HK-2 (cell line): Measurements from ENCODE around the gene SIN3B.

Source experiments
- DNase-seq: peaks from one replicate; pipeline ENCODE4 v3.0.0-alpha.2; 2018; ENCODE audit not compliant: unreplicated experiment

Gene SIN3B

DNA sequence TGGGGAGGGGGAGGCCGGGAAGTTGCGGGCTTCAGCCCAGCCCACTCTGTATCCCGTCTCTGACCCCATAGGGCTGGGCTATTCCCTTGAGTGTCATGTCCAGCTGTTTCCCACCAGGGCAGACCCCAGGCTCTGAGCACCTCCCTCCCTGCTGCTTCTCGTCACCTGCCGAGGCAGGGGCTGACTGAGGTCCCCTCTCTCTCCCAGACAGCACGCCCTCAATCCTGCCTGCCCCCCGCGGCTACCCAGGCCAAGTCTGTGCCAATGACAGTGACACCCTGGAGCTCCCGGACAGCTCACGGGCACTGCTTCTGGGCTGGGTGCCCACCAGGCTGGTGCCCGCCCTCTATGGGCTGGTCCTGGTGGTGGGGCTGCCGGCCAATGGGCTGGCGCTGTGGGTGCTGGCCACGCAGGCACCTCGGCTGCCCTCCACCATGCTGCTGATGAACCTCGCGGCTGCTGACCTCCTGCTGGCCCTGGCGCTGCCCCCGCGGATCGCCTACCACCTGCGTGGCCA is 60.2 kb downstream of the SIN3B start:
- DNase-seq, result no peak

DNA sequence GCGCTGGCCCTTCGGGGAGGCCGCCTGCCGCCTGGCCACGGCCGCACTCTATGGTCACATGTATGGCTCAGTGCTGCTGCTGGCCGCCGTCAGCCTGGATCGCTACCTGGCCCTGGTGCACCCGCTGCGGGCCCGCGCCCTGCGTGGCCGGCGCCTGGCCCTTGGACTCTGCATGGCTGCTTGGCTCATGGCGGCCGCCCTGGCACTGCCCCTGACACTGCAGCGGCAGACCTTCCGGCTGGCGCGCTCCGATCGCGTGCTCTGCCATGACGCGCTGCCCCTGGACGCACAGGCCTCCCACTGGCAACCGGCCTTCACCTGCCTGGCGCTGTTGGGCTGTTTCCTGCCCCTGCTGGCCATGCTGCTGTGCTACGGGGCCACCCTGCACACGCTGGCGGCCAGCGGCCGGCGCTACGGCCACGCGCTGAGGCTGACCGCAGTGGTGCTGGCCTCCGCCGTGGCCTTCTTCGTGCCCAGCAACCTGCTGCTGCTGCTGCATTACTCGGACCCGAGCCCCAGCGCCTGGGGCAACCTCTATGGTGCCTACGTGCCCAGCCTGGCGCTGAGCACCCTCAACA is 60.8 kb downstream of the SIN3B start:
- no peak for DNase-seq

DNA sequence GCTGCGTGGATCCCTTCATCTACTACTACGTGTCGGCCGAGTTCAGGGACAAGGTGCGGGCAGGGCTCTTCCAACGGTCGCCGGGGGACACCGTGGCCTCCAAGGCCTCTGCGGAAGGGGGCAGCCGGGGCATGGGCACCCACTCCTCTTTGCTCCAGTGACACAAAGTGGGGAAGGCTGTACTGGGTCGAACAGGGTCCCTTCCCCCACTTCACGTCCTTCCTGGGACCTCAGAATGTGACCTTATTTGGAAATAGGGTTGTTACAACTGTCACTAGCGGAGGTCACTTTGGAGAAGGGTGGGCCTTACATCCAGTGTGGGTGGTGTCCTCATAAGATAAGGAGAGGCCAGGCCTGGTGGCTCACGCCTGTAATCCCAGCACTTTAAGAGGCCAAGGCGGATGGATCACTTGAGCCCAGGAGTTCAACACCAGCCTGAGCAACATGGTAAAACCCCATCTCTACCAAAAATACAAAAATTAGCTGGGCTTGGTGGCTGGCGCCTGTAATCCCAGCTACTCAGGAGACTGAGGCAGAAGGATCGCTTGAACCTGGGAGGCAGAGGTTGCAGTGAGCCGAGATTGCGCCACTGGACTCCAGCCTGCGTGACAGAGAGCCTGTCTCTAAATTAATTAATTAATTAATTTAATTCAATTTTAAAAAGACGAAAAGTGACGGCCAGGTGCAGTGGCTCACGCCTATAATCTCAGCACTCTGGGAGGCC is 61.4 kb downstream of the SIN3B start:
- DNase-seq, result no peak

DNA sequence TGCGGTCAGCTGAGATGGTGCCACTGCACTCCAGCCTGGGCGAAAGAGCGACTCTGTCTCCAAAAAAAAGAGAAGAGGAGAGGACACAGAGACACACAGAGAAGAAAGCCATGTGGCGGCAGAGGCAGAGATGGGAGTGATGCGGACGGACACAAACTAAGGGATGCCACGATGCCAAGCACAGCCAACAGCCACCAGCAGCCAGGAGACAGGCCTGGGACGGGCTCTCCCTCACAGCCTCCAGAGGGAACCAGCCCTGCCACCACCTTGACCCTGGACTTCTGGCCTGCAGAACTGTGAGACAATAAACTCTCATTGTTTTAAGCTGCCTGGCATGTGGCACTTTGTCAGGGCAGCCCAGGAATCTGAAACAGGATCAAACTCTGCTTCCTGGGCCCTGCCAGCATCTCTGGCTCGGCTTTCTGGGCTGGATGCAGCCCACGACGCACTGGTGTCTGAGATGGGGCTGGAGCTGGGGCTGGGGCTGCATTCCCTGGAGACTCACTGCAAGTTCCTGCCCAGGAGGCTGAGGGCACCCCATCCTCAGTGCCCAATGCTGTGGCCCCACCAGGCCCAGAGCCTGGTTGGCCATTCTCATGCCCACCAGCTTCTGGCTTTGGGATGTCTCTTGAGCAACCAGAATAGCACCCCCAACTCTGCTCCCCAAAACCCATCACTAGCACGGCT is 62.6 kb downstream of the SIN3B start:
- DNase-seq, result no peak

DNA sequence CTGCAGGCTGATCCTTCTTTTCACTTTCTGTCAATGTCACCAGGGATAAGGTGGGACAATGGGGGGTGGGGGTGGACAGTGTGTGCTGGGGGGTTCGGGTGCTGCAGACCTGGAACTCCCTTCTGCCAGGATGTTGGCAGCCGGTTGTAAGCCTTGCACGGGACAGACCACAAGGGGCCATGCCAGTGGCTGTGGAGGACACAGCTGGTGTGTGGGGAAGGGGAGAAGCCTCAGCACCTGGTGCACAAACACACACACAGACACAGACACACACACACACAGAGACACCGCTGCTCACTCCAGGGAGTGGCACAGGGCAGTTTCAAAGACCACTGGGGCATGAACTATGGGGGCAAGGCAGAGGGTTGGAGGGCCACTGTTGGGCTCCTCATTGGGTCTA is 63.2 kb downstream of the SIN3B start:
- DNase-seq, result no peak

DNA sequence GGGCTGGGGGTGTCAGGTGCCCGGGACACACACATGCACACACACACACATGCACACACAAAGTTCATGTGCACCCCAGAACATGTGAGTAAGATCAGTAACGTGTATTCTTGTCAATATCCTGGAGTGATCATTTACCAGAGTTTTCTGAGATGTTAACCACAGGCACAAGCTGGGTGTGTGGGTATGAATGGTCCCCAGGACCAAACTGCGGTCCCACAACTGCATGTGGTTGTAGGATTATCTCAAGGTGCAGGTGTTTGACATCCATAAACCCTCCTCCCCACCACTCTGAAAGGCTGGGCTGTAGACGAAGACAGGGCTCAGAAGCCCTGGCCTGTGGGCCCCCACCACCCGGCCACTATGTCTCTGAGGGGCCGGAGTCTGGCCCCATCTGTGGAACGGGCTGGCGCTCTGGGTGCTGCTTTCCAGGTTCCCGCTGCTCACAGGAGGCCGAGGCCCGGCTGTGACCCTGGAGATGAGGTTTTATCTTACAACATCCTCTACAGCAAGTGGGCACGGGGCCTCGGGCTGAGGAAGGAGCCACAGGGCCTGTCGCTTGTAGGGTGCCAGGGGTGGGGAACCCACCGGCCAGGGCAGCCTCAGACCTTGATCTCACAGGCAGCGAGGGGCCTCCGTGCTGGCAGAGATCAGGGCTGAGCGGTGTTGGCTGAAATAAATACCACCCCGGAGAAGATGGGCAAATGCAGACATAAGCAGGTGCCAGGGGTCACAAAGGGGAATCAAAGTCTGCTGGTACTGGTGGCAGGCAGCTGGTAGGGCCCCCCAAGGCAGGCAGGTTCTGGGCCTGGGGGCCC is 63.9 kb downstream of the SIN3B start:
- no peak for DNase-seq

DNA sequence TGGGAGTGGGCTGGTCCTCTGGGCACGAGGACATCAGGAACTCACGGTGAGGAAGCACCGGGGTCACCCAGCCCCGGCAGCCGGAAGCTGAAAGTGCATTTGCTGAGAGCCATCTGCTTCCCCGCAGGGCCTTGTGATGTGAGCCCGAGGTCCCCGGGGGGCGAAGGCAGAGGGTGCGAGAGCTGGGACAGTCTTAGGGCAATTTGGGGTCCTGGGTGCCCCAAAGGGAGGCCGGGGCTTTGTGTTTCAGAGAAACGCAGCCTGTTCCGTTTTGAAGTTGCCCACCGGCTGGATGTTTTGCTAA is 64.4 kb downstream of the SIN3B start:
- no peak for DNase-seq

DNA sequence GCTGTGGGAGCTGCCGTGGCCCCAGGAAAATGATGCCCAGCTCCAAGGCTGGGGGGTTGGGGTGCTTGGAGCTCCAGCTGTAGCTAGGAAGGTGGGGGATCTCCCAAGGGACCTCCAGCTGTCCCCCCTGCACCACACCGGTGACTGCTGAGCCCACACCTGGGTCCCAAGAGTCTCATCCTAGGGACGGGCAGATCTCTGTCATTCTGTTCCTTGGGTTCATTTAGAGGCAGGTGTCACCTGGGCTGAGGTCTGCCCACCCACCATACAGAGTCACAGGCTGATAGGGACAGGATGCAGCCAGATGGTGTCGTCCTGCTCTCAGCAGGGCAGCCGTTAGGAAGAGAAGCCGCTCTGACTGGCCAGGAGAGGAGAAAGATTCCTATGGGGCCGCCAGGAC is 64.9 kb downstream of the SIN3B start:
- no peak for DNase-seq

DNA sequence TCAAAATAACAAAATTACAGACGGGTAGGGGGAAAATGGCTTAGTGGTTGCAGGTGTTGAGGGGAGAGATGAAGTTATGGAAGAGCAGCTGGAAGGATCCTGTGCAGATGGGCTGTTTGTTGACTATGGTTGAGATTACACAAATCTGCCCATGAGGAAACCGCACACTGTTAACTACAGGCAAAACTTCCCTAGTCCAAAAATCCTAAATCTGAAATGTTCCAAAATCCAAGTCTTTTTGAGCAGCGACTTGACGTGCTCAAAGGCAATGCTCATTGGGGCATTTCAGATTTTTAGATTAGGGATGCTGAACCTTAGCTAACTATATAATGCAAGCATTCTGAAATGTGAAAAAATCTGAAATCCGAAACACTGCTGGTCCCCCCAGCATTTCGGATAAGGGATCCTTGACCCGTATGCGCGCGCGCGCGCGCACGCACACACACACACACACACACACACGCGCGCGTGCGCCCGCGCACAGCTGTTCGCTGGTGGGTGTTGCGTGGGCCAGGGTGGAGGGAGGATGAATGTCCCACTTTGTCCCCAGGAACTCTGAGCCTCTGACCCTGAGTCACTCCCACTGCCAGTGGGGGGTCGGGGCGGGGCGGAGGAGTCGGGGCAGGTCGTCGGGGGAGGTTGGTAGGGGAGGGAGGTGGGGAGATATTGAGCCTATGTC is 66.4 kb downstream of the SIN3B start:
- no peak for DNase-seq

DNA sequence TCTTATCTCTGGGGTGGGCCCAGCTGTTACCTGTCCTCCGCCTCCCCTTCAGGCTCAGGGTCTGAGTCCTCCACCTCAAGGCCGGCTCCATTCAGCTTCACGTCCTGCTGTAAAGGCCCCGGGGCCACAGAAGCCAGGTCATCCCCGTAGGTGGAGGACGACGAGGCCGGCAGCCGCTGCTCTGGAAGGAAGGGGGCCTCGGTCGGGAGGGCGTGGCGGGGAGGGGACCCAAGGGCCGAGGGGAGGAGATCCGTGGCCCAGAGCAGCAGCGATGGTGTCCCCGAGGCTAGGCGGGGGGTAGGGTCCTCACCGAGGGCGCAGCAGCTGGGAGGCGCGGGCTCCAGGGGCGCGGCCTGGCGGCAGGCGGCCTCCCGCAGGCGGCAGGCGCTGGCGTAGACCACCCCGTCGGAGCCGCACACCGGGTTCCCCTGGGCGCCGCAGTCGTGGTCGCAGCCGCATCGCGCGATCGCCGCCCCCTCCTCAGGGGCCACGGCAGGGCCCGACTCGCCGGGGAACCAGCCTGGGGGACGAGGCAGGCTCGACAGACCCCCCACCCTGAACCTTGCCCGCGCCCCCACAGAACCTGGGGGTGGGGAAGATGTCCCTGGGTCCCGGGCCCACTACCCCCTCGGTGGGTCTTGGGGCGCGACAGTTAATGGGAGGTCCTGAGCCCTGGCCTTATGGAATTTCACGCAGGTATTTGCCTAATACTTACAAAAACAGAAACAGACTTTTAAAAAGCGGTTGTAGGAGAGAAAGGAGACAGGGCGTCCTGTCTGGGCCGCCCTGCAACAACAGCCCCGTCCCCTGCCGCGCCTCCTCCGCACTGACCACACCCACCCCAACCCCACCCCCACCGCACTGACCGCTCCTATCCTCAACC is 67.2 kb downstream of the SIN3B start:
- DNase-seq, result no peak

DNA sequence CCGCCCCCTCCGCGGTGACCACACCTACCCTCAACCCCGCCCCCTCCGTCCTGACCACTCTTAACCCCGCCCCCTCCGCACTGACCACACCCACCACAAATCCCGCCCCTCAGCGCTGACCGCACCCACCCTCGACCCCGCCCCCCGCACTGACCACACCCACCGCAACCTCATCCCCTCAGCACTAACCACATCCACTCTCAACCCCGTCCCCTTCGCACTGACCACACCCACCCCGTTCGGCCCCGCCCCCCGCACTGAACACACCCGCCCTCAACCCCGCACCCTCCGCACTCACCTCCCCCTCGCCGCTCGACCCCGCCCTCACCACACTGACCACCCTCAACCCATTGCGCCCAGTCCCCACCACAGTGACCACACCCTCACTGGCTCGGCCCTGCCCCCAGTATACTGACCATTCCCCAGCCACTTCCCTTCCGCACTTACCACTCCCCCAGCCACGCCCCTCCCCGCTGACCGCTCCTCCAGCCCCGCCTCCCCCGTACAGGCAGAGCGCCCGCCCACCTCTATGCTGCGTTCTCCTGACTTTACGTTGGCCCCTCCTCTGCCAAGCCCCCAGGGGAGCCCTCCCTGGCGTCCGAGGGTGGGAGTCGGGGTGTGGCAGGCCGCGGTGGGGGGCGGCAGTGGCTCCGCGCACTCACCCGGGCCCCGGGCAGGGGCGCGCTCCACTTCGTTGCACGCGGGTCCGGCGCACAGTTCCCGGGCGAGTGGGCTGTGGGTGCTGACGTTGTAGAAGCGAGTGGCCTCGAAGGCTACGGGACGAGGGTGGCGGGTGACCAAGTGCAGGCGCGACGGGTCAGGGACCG is 68.0 kb downstream of the SIN3B start:
- DNase-seq, result peak; percentile 98

DNA sequence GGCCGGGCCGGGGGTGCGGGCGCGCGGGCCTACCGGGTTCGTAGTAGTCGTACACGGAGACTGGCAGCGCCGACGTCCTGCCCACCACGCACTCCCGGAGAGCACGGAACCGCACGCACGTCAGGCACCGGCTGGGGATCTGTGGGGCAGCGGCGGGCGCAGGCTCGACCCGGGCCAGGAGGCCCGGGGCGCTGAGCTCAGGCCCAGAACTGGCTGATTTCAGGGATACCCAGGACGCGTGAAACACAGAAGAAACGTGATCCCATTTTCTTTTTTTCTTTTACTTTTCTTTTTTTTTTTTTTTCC is 68.6 kb downstream of the SIN3B start:
- no peak for DNase-seq

DNA sequence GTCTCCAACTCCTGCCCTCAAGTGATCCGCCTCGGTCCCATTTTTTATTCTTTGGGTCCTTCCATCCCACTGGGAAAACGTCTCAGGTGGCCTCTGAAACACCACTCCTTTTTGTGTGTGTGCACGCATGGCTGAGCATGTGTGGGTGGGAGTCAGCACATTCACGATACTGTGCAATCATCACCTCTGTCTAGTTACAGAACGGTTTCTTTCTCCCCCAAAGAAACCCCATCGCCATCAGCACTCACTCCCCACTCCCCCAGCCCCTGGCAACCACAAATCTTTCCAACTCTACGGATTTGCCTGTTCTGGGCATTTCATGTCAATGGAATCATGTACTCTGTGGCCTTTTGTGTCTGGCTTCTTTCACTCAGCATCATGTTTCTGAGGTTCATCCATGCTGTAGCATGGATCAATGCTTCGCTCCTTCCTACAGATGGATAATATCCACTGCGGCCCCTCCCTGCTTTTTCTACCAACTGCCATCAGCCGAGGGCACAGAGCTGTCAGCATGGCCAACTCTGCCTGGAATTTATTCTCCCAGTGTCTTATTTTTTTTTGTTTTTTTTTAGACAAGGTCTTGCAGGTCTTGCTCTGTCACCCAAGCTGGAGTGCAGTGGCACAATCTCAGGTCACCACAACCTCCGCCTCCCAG is 69.3 kb downstream of the SIN3B start:
- no peak for DNase-seq

DNA sequence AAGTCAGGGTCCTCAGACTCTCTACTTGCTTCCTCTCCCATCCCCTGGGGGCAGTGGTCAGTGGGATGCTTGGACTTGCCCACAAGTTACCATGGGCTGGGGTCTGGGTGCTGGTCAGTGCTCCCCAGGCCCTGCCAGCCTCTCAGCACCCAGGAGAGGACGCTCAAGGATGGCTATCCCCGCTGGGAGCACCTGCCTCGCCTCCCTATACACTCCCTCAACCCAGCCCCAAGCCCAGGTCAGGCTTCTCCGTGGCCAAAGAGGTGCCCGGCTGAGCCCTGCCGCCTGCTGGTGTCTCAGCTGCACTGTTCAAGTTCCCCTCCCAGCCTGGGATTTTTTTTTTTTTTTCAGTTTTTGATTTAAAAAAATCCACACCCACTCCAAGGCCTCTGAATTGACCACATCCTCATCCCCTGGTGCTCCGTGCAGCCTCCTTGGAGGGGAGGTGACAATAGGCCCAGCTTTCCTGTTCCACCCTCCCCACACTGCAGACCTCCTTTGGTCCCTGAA is 70.4 kb downstream of the SIN3B start:
- DNase-seq, result no peak

DNA sequence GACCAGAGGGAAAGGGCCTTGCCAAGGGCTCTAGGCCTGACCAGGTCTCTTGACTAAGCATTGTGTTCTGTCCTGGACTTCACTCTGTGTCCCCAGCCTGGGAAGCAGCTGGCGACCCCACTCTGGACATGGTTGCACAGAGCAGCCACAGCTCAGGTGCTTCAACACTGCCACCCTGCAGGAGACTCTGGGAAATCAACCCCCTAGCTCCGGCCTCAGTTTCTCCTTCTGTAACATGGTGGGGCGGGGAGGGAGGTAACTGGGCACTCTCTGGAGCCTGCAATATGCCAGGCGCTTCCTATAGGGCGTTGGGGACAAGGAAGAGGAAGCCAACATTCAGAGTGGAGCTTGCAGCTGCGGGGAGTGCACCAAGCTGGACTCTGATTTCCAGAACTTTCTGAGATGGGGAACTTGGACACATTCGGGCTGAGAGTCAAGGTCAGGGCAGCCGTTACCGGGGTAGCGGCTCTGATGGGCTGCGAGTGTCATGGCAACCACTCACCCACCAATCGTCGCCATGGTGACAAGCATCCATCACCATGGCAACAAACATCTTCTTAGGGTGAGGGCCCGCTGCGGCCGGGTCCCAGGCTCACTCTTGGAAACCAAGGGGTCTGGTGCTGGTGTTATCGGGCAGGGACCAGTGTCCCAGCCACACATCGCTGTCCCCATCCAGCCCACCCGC is 72.4 kb downstream of the SIN3B start:
- no peak for DNase-seq

DNA sequence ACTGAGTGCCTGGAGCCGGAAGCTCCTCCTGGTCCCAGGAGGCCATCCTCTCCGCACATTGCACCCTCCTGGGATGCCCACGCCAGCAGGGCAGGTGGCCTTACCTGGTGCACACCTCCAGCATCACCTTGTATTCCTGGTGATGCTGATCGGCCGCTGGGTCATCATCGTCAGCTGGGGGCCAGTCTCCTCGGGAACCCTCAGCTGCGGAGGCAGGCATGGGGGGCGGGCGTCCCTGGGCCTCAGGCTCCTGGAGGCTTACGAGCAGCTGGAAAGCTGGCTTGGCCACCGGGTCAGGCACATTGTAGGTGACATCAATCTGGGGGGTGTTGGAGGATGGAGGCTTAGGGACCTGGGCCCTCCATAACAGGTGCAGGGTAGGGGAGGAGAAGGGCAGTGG is 73.3 kb downstream of the SIN3B start:
- DNase-seq, result no peak

DNA sequence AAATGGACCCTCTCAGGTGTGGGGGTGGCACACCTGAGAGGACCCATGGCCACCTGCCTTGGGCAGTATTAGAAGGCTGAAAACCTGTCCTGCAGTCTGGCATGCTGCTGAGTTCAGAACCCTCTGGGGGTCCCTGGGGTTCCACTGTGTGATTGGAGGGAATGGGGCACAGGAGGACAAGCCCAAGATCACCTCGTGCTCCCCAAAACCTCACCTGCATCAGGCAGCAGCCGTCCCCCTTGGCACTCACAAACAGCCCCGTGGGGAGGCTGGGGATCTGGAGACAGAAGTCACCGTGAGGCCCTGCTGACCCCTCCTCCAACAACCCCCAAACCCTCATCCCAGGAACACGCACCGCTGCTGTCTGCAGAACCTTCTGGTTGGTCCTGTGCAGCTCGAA is 74.1 kb downstream of the SIN3B start:
- no peak for DNase-seq

DNA sequence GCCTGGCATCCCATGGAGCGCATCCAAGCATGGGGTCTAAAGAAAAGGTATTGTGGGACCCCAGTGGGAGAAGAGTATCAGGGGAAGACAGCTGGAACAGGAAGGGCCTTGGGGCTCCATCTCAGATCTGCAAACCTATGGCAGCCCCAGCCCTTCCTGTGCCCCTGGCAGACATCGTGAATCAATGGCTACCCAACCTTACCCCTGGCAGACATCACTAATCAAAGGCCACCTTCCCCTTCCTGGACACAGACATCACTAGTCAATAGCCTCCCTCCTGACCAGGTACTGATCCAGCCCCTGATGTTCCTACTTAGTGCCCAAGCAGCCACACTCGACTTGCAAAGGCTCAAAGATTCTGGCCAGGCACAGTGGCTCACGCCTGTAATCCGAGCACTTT is 75.4 kb downstream of the SIN3B start:
- DNase-seq, result no peak

DNA sequence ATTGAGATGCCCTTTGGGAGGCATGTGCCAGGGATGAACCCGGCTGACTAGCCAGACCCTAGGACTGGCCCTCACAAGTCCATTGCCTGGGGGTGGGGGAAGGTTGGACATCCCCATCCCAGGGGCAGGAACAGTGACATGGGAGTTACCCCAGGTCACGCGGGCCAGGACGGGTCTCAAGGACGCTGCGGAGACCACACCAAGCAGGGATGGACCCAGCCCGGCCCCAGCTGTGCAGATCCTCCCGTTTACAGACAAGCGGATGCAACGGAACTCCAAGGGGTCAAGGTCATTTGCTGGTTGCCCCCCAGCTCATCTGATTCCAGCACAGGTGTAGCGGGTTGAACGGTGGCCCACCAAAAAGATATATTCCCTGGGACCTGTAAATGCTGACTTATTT is 79.6 kb downstream of the SIN3B start:
- DNase-seq, result no peak
